Thyroid gland (tissue), 4 donors: Measurements from ENCODE around the gene ABCA2. TPM values are rescaled to one million over a fixed set of nuclear protein-coding genes. Genes with fewer than 3 reads are reported as not detected.
"Not testable (repeated sequence)": the region's sequence is repeated elsewhere in the genome, so short reads cannot be mapped to it uniquely, and the experiment has no call there.

Source experiments
- DNase-seq, 2 donors: peaks; one replicate each; pipeline ENCODE4 v3.0.0-alpha.2; 2019
- H3K27ac ChIP-seq, 3 donors: fragments of 200-600 bp; sonication (generic); 1 replicate in 2 of 3; 2 replicates in 1 of 3; pipeline ENCODE4 v1.5.1; 2016 to 2019; ENCODE audit warnings: mild to moderate bottlenecking in 1 of 3, moderate library complexity in 1 of 3
- H3K27me3 ChIP-seq: fragments of 200-600 bp; sonication (generic); one replicate; pipeline ENCODE4 v1.5.1; 2019
- H3K36me3 ChIP-seq, 2 donors: fragments of 200-600 bp; sonication (generic); one replicate each; pipeline ENCODE4 v1.5.1; 2016 to 2019
- H3K4me1 ChIP-seq, 2 donors: fragments of 200-600 bp; sonication (generic); one replicate each; pipeline ENCODE4 v1.5.1; 2017 to 2019
- H3K4me3 ChIP-seq, 3 donors: fragments of 200-600 bp; sonication (generic); replicated peaks in 1 of 3; 1 replicate in 2 of 3; 2 replicates in 1 of 3; pipeline ENCODE4 v1.5.1; 2016; ENCODE audit warnings: mild to moderate bottlenecking in 1 of 3
- H3K9me3 ChIP-seq: fragments of 200-600 bp; sonication (generic); one replicate; pipeline ENCODE4 v1.5.1; 2017
- POLR2A ChIP-seq, 2 donors: fragments of 450-650 bp; IDR thresholded peaks; one replicate each; pipeline ENCODE4 v1.6.1; 2017; ENCODE audit warnings: antibody characterized with exemption in 2 of 2, mild to moderate bottlenecking in 2 of 2, moderate library complexity in 1 of 2
- WGBS, 2 donors: methylation state at CpG; one replicate each; pipeline ENCODE4 v1.1.5; 2017; 5-methylcytosine and 5-hydroxymethylcytosine counted together
- intact Hi-C: fragments of 100-400 bp; cut with DNase I; formaldehyde crosslinking; loops from one replicate; pipeline ENCODE4 v1.15.1; 2023
- total RNA-seq, 4 donors: library from RNA; depleted of rRNA; stranded (reverse); fragments of >200 nt; gene quantifications; one replicate each; pipeline ENCODE4 v1.2.3, GENCODE V29; 2016
- TF ChIP-seq, protein P1 (sequence below), 6 experiments: fragments of 200-600 bp in 3 of 6; fragments of 450-650 bp in 3 of 6; sonication (generic) in 3 of 6; IDR thresholded peaks; one replicate each; pipeline ENCODE4 v1.5.1; 2016 to 2019; ENCODE audit warnings: antibody characterized with exemption in 6 of 6, mild to moderate bottlenecking in 2 of 6, inconsistent platforms in 1 of 6, moderate library complexity in 1 of 6

The ABCA2 gene
- total RNA-seq, 4 donors from 2014 or later, result 36.8 to 59.7 (median 50.2) TPM

DNA sequence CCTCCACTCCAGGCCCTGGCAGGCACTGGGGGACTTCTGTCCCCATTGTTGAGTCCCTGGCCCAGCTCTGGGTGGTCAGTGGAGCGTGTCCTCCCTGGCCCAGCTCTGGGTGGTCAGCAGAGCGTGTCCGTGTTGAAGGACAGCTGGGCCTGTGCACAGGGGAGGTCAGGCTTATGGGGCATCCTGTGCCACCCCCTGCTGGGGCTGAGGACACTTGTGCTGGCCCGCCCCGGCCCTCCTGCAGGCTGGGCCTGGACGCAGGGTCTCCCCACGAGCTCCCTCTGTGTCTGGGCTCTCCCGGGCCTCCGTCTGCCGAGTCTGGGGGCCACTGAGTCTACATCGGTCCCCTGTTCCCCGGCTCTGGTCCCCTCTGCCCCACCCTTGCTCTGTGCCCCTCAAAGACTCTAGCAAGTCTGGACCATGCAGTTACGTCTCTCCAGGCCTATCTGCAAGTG lies 20.2 kb downstream of the ABCA2 start:
- TF ChIP-seq POLR2A (IDR thresholded peaks at IDR 0.05), result no peak
- TF ChIP-seq, protein P1, sequence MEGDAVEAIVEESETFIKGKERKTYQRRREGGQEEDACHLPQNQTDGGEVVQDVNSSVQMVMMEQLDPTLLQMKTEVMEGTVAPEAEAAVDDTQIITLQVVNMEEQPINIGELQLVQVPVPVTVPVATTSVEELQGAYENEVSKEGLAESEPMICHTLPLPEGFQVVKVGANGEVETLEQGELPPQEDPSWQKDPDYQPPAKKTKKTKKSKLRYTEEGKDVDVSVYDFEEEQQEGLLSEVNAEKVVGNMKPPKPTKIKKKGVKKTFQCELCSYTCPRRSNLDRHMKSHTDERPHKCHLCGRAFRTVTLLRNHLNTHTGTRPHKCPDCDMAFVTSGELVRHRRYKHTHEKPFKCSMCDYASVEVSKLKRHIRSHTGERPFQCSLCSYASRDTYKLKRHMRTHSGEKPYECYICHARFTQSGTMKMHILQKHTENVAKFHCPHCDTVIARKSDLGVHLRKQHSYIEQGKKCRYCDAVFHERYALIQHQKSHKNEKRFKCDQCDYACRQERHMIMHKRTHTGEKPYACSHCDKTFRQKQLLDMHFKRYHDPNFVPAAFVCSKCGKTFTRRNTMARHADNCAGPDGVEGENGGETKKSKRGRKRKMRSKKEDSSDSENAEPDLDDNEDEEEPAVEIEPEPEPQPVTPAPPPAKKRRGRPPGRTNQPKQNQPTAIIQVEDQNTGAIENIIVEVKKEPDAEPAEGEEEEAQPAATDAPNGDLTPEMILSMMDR (IDR thresholded peaks at IDR 0.05), result peak in 1 of 6 experiments; percentile 37
- Histone ChIP-seq H3K4me1 (peaks cover 30 to 36% of the 10 kb centered on the region in 2 donors), H3K27me3 (no peaks in the 10 kb centered on the region), H3K36me3 (peaks cover 0 to 14% of the 10 kb centered on the region in 2 donors), H3K4me3 (no peak overlapping the region), H3K9me3 (no peaks in the 10 kb centered on the region), H3K27ac (peak overlapping the region; percentile 59 to 84 (median 79))
- peak; percentile 89 to 91 for DNase-seq
- intact Hi-C loops, result no loop called here
- 58 to 59% methylated on average over 5 to 12 of the region's 13 CpGs for WGBS, 2 donors

DNA sequence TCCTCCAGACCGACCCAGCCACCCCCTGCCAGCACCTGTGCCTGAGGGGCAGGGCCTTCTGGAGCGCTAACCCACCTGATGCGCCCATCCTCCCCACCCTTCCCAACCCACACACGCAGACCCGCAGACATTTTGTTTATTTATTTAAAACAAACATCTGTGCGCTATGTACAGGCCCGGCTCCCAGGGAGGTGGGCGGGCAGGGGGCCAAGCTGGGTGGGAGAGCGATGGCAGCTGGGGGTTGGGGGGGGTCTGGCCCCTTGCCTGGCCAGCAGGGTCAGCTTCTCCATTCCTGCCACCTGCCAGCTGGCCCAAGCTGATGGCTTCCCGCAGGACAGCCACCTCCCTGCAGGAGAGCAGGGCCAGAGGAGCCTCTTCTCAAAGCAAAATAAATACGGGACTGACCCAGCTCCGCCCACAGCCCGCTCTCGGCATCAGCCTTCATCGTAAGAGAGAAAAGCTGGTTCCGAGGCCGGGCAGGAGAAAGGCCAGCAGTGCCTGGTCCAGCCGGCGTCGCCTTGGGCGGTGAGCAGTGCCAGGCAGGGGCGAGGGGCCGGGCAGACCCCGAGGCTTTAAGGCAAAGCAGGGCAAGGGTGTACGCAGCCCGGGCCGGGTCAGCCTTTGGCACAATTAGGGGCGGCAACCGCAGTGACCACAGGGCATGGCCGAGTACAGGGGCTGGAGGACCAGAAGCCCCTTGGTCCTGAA lies 20.8 kb downstream of the ABCA2 start:
- peaks cover 0 to 14% of the 10 kb centered on the region in 2 donors for H3K36me3 ChIP-seq
- H3K4me3 ChIP-seq, result no peak overlapping the region
- WGBS, 2 donors, result 29 to 40% methylated on average over 12 of the region's 30 CpGs
- H3K27me3 ChIP-seq, result no peaks in the 10 kb centered on the region
- H3K9me3 ChIP-seq, result no peaks in the 10 kb centered on the region
- TF ChIP-seq, protein P1 (IDR thresholded peaks at IDR 0.05), result no peak
- peak in 1 of 2 donors; percentile 10 for TF ChIP-seq POLR2A (IDR thresholded peaks at IDR 0.05)
- H3K4me1 ChIP-seq, result peaks cover 30 to 36% of the 10 kb centered on the region in 2 donors
- H3K27ac ChIP-seq, result peak overlapping the region; percentile 59 to 84 (median 79)
- intact Hi-C loops, result no loop called here
- peak; percentile 91 to 97 for DNase-seq

DNA sequence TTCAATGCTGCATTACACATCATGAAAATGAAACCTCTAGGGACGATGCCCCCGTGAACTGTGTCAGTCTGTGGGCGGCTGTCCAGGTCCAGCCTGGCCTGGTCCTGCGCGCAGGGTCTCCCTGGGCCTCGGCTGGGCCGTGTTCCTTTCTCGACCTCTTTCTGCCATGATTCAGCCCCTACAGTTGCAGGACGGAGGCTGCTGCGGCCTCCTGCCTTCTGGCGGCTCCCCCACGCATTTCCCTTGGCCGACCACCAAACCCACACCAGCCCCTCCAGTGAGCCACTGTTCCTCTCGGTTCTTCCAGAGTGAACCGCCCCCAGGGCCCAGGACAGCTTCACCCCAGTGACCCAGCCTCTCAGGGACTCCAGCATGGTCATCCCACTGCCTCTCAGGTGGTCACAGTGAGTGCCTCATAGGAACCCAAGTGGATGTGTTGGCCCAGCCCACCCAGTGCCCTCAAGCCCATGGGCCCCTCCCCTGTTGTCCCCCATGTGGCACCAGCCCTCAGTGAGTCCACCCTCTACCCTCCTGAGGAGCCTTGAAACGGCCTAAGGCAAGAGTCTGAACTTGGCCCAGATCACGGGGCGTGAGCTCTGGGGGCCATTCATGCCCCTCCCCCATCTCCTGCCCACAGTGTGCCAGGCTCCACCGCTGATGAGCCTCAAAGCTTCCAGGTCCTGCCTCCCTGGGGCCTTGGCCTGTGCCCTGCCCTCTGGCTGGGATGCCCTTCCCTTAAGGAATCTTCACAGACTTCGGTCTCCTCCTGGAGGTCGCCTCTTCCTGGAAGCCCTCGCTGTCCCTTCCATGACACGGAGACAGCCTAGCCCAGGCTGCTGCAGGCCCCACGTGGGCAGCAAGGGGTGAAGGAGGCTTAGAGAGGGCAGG lies 21.7 kb downstream of the ABCA2 start:
- Histone ChIP-seq H3K27ac (peak overlapping the region; percentile 59 to 84 (median 79)), H3K4me1 (peaks cover 30 to 36% of the 10 kb centered on the region in 2 donors), H3K36me3 (peaks cover 0 to 7% of the 10 kb centered on the region in 2 donors), H3K9me3 (no peaks in the 10 kb centered on the region), H3K4me3 (no peak overlapping the region), H3K27me3 (no peaks in the 10 kb centered on the region)
- intact Hi-C loops, result no loop called here
- TF ChIP-seq POLR2A (IDR thresholded peaks at IDR 0.05), result no peak
- TF ChIP-seq, protein P1 (IDR thresholded peaks at IDR 0.05), result no peak
- 56 to 59% methylated on average over 16 to 21 of the region's 24 CpGs for WGBS, 2 donors
- peak; percentile 75 to 91 for DNase-seq

DNA sequence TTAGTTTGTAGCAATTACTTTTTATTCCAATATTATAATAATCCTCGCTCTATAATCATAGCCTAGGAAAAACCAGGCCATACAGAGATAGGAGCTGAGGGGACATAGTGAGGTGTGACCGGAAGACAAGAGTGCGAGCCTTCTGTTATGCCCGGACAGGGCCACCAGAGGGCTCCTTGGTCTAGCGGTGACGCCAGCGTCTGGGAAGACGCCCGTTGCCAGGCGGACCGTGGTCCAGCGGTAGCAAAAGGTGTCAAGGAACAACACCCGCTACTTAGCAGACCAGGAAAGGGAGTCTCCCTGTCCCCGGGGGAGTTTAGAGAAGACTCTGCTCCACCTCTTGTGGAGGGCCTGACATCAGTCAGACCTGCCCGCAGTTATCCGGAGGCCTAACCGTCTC lies 23.8 kb downstream of the ABCA2 start:
- TF ChIP-seq, protein P1 (IDR thresholded peaks at IDR 0.05), result peak in 5 of 6 experiments; percentile 26 to 69 (median 57)
- H3K4me3 ChIP-seq, H3K27me3 ChIP-seq, H3K36me3 ChIP-seq, H3K27ac ChIP-seq, intact Hi-C loops, H3K9me3 ChIP-seq: not testable (repeated sequence)
- peak; percentile 67 to 72 for DNase-seq
- 25 to 42% methylated on average over 15 to 17 of the region's 17 CpGs for WGBS, 2 donors
- H3K4me1 ChIP-seq, result peaks cover 30 to 33% of the 10 kb centered on the region in 2 donors
